Stimulated activated memory B cell treated with anti-CD40 and anti-IgM and Interleukin-4, amounts not matched to agents 10 μg/mL and 1 μg/mL and 100 μg/mL, for 72 hours (primary cell): ENCODE measurements around the gene USP15.

Experiments
- ATAC-seq: fragments of 150-1000 bp; cut with Tn5 transposase; 2 replicates; pipeline ENCODE4 v1.10.0; 2021
- H3K27ac Mint-ChIP-seq: one replicate; pipeline ENCODE4 v1.8.0; 2022; ENCODE audit warnings: mild to moderate bottlenecking, mixed read lengths
- H3K27me3 Mint-ChIP-seq: one replicate; pipeline ENCODE4 v1.8.0; 2022; ENCODE audit warnings: mixed read lengths
- H3K36me3 Mint-ChIP-seq: one replicate; pipeline ENCODE4 v1.8.0; 2022; ENCODE audit warnings: mixed read lengths
- H3K4me1 Mint-ChIP-seq: one replicate; pipeline ENCODE4 v1.8.0; 2022; ENCODE audit warnings: mixed read lengths
- H3K4me3 Mint-ChIP-seq: one replicate; pipeline ENCODE4 v1.8.0; 2022; ENCODE audit warnings: mild to moderate bottlenecking, moderate library complexity, mixed read lengths
- H3K9me3 Mint-ChIP-seq: one replicate; pipeline ENCODE4 v1.8.0; 2022; ENCODE audit warnings: mixed read lengths

The USP15 gene

GRCh38 chr12:62379026-62379722 is 119.0 kb downstream of the USP15 start:
- Mint-ChIP-seq H3K27ac (peak overlapping the region; percentile 3), H3K4me1 (peaks cover 5% of the 10 kb centered on the region), H3K36me3 (peaks cover 25% of the 10 kb centered on the region), H3K4me3 (no peak overlapping the region), H3K9me3 (no peaks in the 10 kb centered on the region), H3K27me3 (no peaks in the 10 kb centered on the region)
- ATAC-seq: no peak

- Mint-ChIP-seq H3K27ac (peak overlapping the region; percentile 3), H3K36me3 (peaks cover 26% of the 10 kb centered on the region), H3K4me1 (peaks cover 5% of the 10 kb centered on the region), H3K4me3 (no peak overlapping the region), H3K27me3 (no peaks in the 10 kb centered on the region), H3K9me3 (no peaks in the 10 kb centered on the region)
- no peak for ATAC-seq
Measured at GRCh38 chr12:62379723-62380045, 119.5 kb downstream of the USP15 start.

GRCh38 chr12:62382526-62382925 is 122.3 kb downstream of the USP15 start:
- ATAC-seq: no peak

GRCh38 chr12:62396750-62397149 is 136.5 kb downstream of the USP15 start:
- peaks cover 49% of the 10 kb centered on the region for H3K36me3 Mint-ChIP-seq
- no peak overlapping the region for H3K27ac Mint-ChIP-seq
- no peak overlapping the region for H3K4me3 Mint-ChIP-seq

More at GRCh38 chr12:62382526-62382925, 122.3 kb downstream of the USP15 start:
- Mint-ChIP-seq H3K36me3 (peaks cover 25% of the 10 kb centered on the region), H3K27me3 (no peaks in the 10 kb centered on the region), H3K9me3 (no peaks in the 10 kb centered on the region), H3K27ac (no peak overlapping the region), H3K4me3 (no peak overlapping the region), H3K4me1 (peaks cover 5% of the 10 kb centered on the region)

GRCh38 chr12:62400135-62400534 is 139.9 kb downstream of the USP15 start:
- ATAC-seq: no peak

More at GRCh38 chr12:62396750-62397149, 136.5 kb downstream of the USP15 start:
- no peaks in the 10 kb centered on the region for H3K9me3 Mint-ChIP-seq
- H3K27me3 Mint-ChIP-seq: no peaks in the 10 kb centered on the region
- peaks cover 19% of the 10 kb centered on the region for H3K4me1 Mint-ChIP-seq
- no peak for ATAC-seq

GRCh38 chr12:62401631-62402030 is 141.4 kb downstream of the USP15 start:
- Mint-ChIP-seq H3K4me3 (no peak overlapping the region), H3K36me3 (peaks cover 48% of the 10 kb centered on the region), H3K4me1 (peaks cover 25% of the 10 kb centered on the region), H3K27ac (no peak overlapping the region), H3K9me3 (no peaks in the 10 kb centered on the region), H3K27me3 (no peaks in the 10 kb centered on the region)
- ATAC-seq: no peak

More at GRCh38 chr12:62400135-62400534, 139.9 kb downstream of the USP15 start:
- Mint-ChIP-seq H3K27ac (no peak overlapping the region), H3K4me1 (peaks cover 25% of the 10 kb centered on the region), H3K36me3 (peaks cover 59% of the 10 kb centered on the region), H3K27me3 (no peaks in the 10 kb centered on the region), H3K4me3 (no peak overlapping the region), H3K9me3 (no peaks in the 10 kb centered on the region)

- no peak overlapping the region for H3K27ac Mint-ChIP-seq
- H3K27me3 Mint-ChIP-seq: no peaks in the 10 kb centered on the region
- no peaks in the 10 kb centered on the region for H3K9me3 Mint-ChIP-seq
- H3K4me1 Mint-ChIP-seq: peaks cover 23% of the 10 kb centered on the region
- ATAC-seq: no peak
- peaks cover 51% of the 10 kb centered on the region for H3K36me3 Mint-ChIP-seq
- no peak overlapping the region for H3K4me3 Mint-ChIP-seq
Measured at GRCh38 chr12:62403031-62403430, 142.8 kb downstream of the USP15 start.

- no peaks in the 10 kb centered on the region for H3K9me3 Mint-ChIP-seq
- no peak overlapping the region for H3K27ac Mint-ChIP-seq
Measured at GRCh38 chr12:62407587-62407986, 147.4 kb downstream of the USP15 start.

GRCh38 chr12:62409068-62409467 is 148.9 kb downstream of the USP15 start:
- peaks cover 3% of the 10 kb centered on the region for H3K9me3 Mint-ChIP-seq
- no peak overlapping the region for H3K4me3 Mint-ChIP-seq
- H3K27me3 Mint-ChIP-seq: no peaks in the 10 kb centered on the region
- H3K36me3 Mint-ChIP-seq: peaks cover 20% of the 10 kb centered on the region
- no peaks in the 10 kb centered on the region for H3K4me1 Mint-ChIP-seq
- H3K27ac Mint-ChIP-seq: no peak overlapping the region
- no peak for ATAC-seq

More at GRCh38 chr12:62407587-62407986, 147.4 kb downstream of the USP15 start:
- peaks cover under 1% of the 10 kb centered on the region for H3K4me1 Mint-ChIP-seq
- H3K27me3 Mint-ChIP-seq: no peaks in the 10 kb centered on the region
- ATAC-seq: no peak
- peaks cover 34% of the 10 kb centered on the region for H3K36me3 Mint-ChIP-seq
- H3K4me3 Mint-ChIP-seq: no peak overlapping the region

- Mint-ChIP-seq H3K9me3 (peaks cover 4% of the 10 kb centered on the region), H3K4me1 (no peaks in the 10 kb centered on the region), H3K4me3 (no peak overlapping the region), H3K27me3 (no peaks in the 10 kb centered on the region), H3K36me3 (peaks cover 5% of the 10 kb centered on the region), H3K27ac (no peak overlapping the region)
- no peak for ATAC-seq
Measured at GRCh38 chr12:62414180-62414579, 154.0 kb downstream of the USP15 start.

- peaks cover 20% of the 10 kb centered on the region for H3K27me3 Mint-ChIP-seq
- no peak overlapping the region for H3K27ac Mint-ChIP-seq
- H3K9me3 Mint-ChIP-seq: peaks cover 30% of the 10 kb centered on the region
- H3K36me3 Mint-ChIP-seq: no peaks in the 10 kb centered on the region
- H3K4me1 Mint-ChIP-seq: no peaks in the 10 kb centered on the region
- ATAC-seq: no peak
- H3K4me3 Mint-ChIP-seq: no peak overlapping the region
Measured at GRCh38 chr12:62426089-62426488, 165.9 kb downstream of the USP15 start.

- Mint-ChIP-seq H3K36me3 (no peaks in the 10 kb centered on the region), H3K27me3 (peaks cover 45% of the 10 kb centered on the region), H3K4me3 (no peak overlapping the region), H3K9me3 (peaks cover 12% of the 10 kb centered on the region), H3K4me1 (peaks cover 3% of the 10 kb centered on the region), H3K27ac (no peak overlapping the region)
- ATAC-seq: no peak
Measured at GRCh38 chr12:62429457-62429856, 169.3 kb downstream of the USP15 start.

GRCh38 chr12:62434494-62435302 is 174.5 kb downstream of the USP15 start:
- H3K27ac Mint-ChIP-seq: peak overlapping the region; percentile 59
- ATAC-seq: no peak
- peaks cover 62% of the 10 kb centered on the region for H3K27me3 Mint-ChIP-seq

GRCh38 chr12:62435303-62436163 is 175.3 kb downstream of the USP15 start:
- peak overlapping the region; percentile 78 for H3K4me3 Mint-ChIP-seq
- peaks cover 54% of the 10 kb centered on the region for H3K27me3 Mint-ChIP-seq
- no peaks in the 10 kb centered on the region for H3K36me3 Mint-ChIP-seq
- H3K9me3 Mint-ChIP-seq: no peaks in the 10 kb centered on the region
- ATAC-seq: peak; percentile 80
- peak overlapping the region; percentile 59 for H3K27ac Mint-ChIP-seq
- peaks cover 25% of the 10 kb centered on the region for H3K4me1 Mint-ChIP-seq

More at GRCh38 chr12:62434494-62435302, 174.5 kb downstream of the USP15 start:
- Mint-ChIP-seq H3K9me3 (no peaks in the 10 kb centered on the region), H3K36me3 (no peaks in the 10 kb centered on the region), H3K4me3 (peak overlapping the region; percentile 78), H3K4me1 (peaks cover 25% of the 10 kb centered on the region)

GRCh38 chr12:62436164-62436503 is 175.9 kb downstream of the USP15 start:
- Mint-ChIP-seq H3K4me3 (peak overlapping the region; percentile 78), H3K27me3 (peaks cover 48% of the 10 kb centered on the region), H3K27ac (peak overlapping the region; percentile 59), H3K36me3 (no peaks in the 10 kb centered on the region), H3K9me3 (peaks cover 2% of the 10 kb centered on the region), H3K4me1 (peaks cover 25% of the 10 kb centered on the region)
- ATAC-seq: no peak
